Hippocampal formation (tissue), 2 donors: ENCODE results near the gene CCDC122.
A peak's percentile ranks its signal among the peaks of the same experiment; 100 is the strongest.

Experiments
- DNase-seq, 2 donors: peaks; one replicate each; lab custom pipeline; 2025; lab: John Stamatoyannopoulos, UW

CCDC122 gene

GRCh38 chr13:43878892-43879754, at the start of gene CCDC122:
TSS of gene CCDC122 (minus strand) at chr13:43879740. CDS start at chr13:43869376, 10,364 bp downstream.
- peak; percentile 43 to 74 for DNase-seq

GRCh38 chr13:43924549-43925245, 45.2 kb upstream of the CCDC122 start:
- DNase-seq: no peak

GRCh38 chr13:43920965-43921674, 41.6 kb upstream of the CCDC122 start:
- no peak for DNase-seq

GRCh38 chr13:43918636-43919035, 39.1 kb upstream of the CCDC122 start:
- DNase-seq: no peak

- no peak for DNase-seq
These were observed 37.3 kb upstream of the CCDC122 start for GRCh38 chr13:43916828-43917227.

GRCh38 chr13:43915451-43915850, 35.9 kb upstream of the CCDC122 start:
- DNase-seq: no peak

GRCh38 chr13:43911871-43912270, 32.3 kb upstream of the CCDC122 start:
- DNase-seq: no peak

GRCh38 chr13:43911278-43911677, 31.7 kb upstream of the CCDC122 start:
- no peak for DNase-seq

- no peak for DNase-seq
These were observed 31.3 kb upstream of the CCDC122 start for GRCh38 chr13:43910856-43911255.

- DNase-seq: peak in 1 of 2 donors; percentile 56
These were observed 28.9 kb upstream of the CCDC122 start for GRCh38 chr13:43908156-43909126.

- peak in 1 of 2 donors; percentile 76 for DNase-seq
These were observed 26.0 kb upstream of the CCDC122 start for GRCh38 chr13:43905435-43906031.

- no peak for DNase-seq
These were observed 16.4 kb upstream of the CCDC122 start for GRCh38 chr13:43895940-43896339.

- DNase-seq: no peak
These were observed 14.9 kb upstream of the CCDC122 start for GRCh38 chr13:43894438-43894837.

- DNase-seq: no peak
These were observed 4.7 kb upstream of the CCDC122 start for GRCh38 chr13:43884222-43884621.

- no peak for DNase-seq
These were observed 4.1 kb upstream of the CCDC122 start for GRCh38 chr13:43883631-43884030.

GRCh38 chr13:43881580-43881979, 2.0 kb upstream of the CCDC122 start:
- no peak for DNase-seq

- peak in 1 of 2 donors; percentile 51 for DNase-seq
These were observed 1.4 kb upstream of the CCDC122 start for GRCh38 chr13:43880926-43881325.

- DNase-seq: no peak
These were observed 795 bp upstream of the CCDC122 start for GRCh38 chr13:43880214-43880855.

- DNase-seq: peak in 1 of 2 donors; percentile 52
These were observed 228 bp upstream of the CCDC122 start, which contains the start of gene LACC1 for GRCh38 chr13:43879755-43880181. TSS of gene LACC1 (plus strand) at chr13:43879904. CDS start at chr13:43880986, 1,082 bp downstream.

GRCh38 chr13:43877766-43878165, 1.8 kb downstream of the CCDC122 start:
- DNase-seq: no peak
